OCI-LY1 (cell line): ENCODE data around the gene COPRS.

Experiments used
- H2AFZ ChIP-seq: fragments of 200-600 bp; sonication (generic), shearing (Covaris generic); 2 replicates; pipeline ENCODE4 v1.6.0; 2014; ENCODE audit warnings: antibody characterized with exemption, mild to moderate bottlenecking, low read length
- H3F3A ChIP-seq: fragments of 200-600 bp; sonication (generic), shearing (Covaris generic); 2 replicates; pipeline ENCODE4 v1.6.0; 2014; ENCODE audit warnings: mild to moderate bottlenecking, antibody characterized with exemption, low read length, moderate library complexity; ENCODE audit not compliant: insufficient read depth
- H3K27ac ChIP-seq: fragments of 200-600 bp; sonication (generic); 2 replicates; pipeline ENCODE4 v1.5.1; 2014; ENCODE audit warnings: low read length, mixed run types, mild to moderate bottlenecking, low read depth; ENCODE audit not compliant: poor library complexity, severe bottlenecking
- H3K27me3 ChIP-seq: fragments of 200-600 bp; sonication (generic); 2 replicates; pipeline ENCODE4 v1.6.0; 2014; ENCODE audit warnings: antibody characterized with exemption, mild to moderate bottlenecking, low read length, moderate library complexity; ENCODE audit not compliant: insufficient read depth
- H3K36me3 ChIP-seq: fragments of 200-600 bp; sonication (generic); 2 replicates; pipeline ENCODE4 v1.6.1; 2014; ENCODE audit warnings: mild to moderate bottlenecking, antibody characterized with exemption, low read length, moderate library complexity, mixed read lengths; ENCODE audit not compliant: insufficient read depth
- H3K4me1 ChIP-seq: fragments of 200-600 bp; sonication (generic); 2 replicates; pipeline ENCODE4 v1.5.1; 2014; ENCODE audit warnings: mild to moderate bottlenecking, low read length, moderate library complexity; ENCODE audit not compliant: insufficient read depth, severe bottlenecking
- H3K4me2 ChIP-seq: fragments of 200-600 bp; sonication (generic), shearing (Covaris generic); 2 replicates; pipeline ENCODE4 v1.6.1; 2014; ENCODE audit warnings: low read length
- H3K4me3 ChIP-seq: fragments of 200-600 bp; sonication (generic); 2 replicates; pipeline ENCODE4 v1.5.1; 2014; ENCODE audit warnings: low read length, low read depth, mild to moderate bottlenecking, mixed read lengths; ENCODE audit not compliant: poor library complexity, severe bottlenecking
- H3K79me2 ChIP-seq: fragments of 200-600 bp; shearing (Covaris generic); 2 replicates; pipeline ENCODE4 v1.6.1; 2016; ENCODE audit warnings: mixed run types, low read length, mixed read lengths; ENCODE audit not compliant: insufficient read depth
- H3K9ac ChIP-seq: fragments of 200-600 bp; sonication (generic), shearing (Covaris generic); 2 replicates; pipeline ENCODE4 v1.6.1; 2014; ENCODE audit warnings: mild to moderate bottlenecking, low read length, mixed read lengths
- H3K9me2 ChIP-seq: fragments of 200-600 bp; sonication (generic), shearing (Covaris generic); 2 replicates; pipeline ENCODE4 v1.6.1; 2014; ENCODE audit warnings: low read depth, mild to moderate bottlenecking, low read length, mixed read lengths
- H3K9me3 ChIP-seq: fragments of 200-600 bp; shearing (Covaris generic); 2 replicates; pipeline ENCODE4 v1.6.1; 2014; ENCODE audit warnings: low read length, mixed read lengths
- H4K20me1 ChIP-seq: fragments of 200-600 bp; sonication (generic), shearing (Covaris generic); 2 replicates; pipeline ENCODE4 v1.6.0; 2016; ENCODE audit warnings: mild to moderate bottlenecking, low read length; ENCODE audit not compliant: insufficient read depth
- CTCF ChIP-seq: fragments of 200-600 bp; sonication (generic), shearing (Covaris generic); IDR thresholded peaks from 2 replicates; pipeline ENCODE4 v1.5.1; 2017; ENCODE audit warnings: mild to moderate bottlenecking, antibody characterized with exemption, low read length, moderate library complexity, mixed read lengths
- EZH2 ChIP-seq: fragments of 200-600 bp; sonication (generic), shearing (Covaris generic); IDR thresholded peaks from 2 replicates; pipeline ENCODE4 v1.8.0; 2017; ENCODE audit warnings: borderline replicate concordance, mixed run types, mild to moderate bottlenecking, antibody characterized with exemption, low read length, moderate library complexity, mixed read lengths

Gene COPRS

GRCh38 chr17:31803494-31804213 lies 55.4 kb downstream of the COPRS start:
- Histone ChIP-seq H3K9ac (no peak overlapping the region), H3K36me3 (no peaks in the 10 kb centered on the region), H3K9me3 (no peaks in the 10 kb centered on the region), H3K4me2 (no peak overlapping the region), H3K27me3 (0 out of 2 replicates have a peak, but pooled peaks cover 5% of the 10 kb centered on the region), H3K4me1 (peaks cover 23% of the 10 kb centered on the region), H3K27ac (no peak overlapping the region), H2AFZ (no peak overlapping the region), H4K20me1 (no peaks in the 10 kb centered on the region), H3K4me3 (no peak overlapping the region), H3K79me2 (no peaks in the 10 kb centered on the region), H3F3A (peaks cover 3% of the 10 kb centered on the region; the same call in 1 of the 2 replicates), H3K9me2 (no peaks in the 10 kb centered on the region)
- no peak for TF ChIP-seq CTCF
- no peak for TF ChIP-seq EZH2

GRCh38 chr17:31802502-31802901 lies 56.5 kb downstream of the COPRS start:
- no peaks in the 10 kb centered on the region for H3K36me3 ChIP-seq
- H3K4me1 ChIP-seq, result peaks cover 23% of the 10 kb centered on the region
- no peaks in the 10 kb centered on the region for H4K20me1 ChIP-seq
- no peak overlapping the region for H2AFZ ChIP-seq
- no peaks in the 10 kb centered on the region for H3K79me2 ChIP-seq
- no peaks in the 10 kb centered on the region for H3K9me3 ChIP-seq
- H3K9ac ChIP-seq, result no peak overlapping the region
- H3K4me3 ChIP-seq, result no peak overlapping the region
- H3K27me3 ChIP-seq, result 0 out of 2 replicates have a peak, but pooled peaks cover 5% of the 10 kb centered on the region
- H3K27ac ChIP-seq, result no peak overlapping the region
- H3K9me2 ChIP-seq, result no peaks in the 10 kb centered on the region
- peaks cover 3% of the 10 kb centered on the region; the same call in 1 of the 2 replicates for H3F3A ChIP-seq
- H3K4me2 ChIP-seq, result no peak overlapping the region
- TF ChIP-seq EZH2 (no peak), CTCF (no peak)
